Mammary epithelial cell (primary cell): ENCODE data around the gene GNAZ.

Experiments used
- EZH2 ChIP-seq: IDR thresholded peaks from 2 replicates; pipeline ENCODE4 v1.6.1; 2012; ENCODE audit warnings: low read length, inconsistent platforms, borderline replicate concordance
- TF ChIP-seq, protein P1 (sequence below), 2 donors: IDR thresholded peaks in 1 of 2; conservative IDR thresholded peaks in 1 of 2; 2 replicates each; pipeline ENCODE4 v1.5.1; 2011 to 2012; ENCODE audit warnings: inconsistent platforms in 2 of 2, low read length in 2 of 2, mild to moderate bottlenecking in 2 of 2, control low read depth in 1 of 2, low read depth in 1 of 2; ENCODE audit not compliant: insufficient read depth in 1 of 2; ENCODE audit errors: extremely low read depth in 1 of 2

DNA sequence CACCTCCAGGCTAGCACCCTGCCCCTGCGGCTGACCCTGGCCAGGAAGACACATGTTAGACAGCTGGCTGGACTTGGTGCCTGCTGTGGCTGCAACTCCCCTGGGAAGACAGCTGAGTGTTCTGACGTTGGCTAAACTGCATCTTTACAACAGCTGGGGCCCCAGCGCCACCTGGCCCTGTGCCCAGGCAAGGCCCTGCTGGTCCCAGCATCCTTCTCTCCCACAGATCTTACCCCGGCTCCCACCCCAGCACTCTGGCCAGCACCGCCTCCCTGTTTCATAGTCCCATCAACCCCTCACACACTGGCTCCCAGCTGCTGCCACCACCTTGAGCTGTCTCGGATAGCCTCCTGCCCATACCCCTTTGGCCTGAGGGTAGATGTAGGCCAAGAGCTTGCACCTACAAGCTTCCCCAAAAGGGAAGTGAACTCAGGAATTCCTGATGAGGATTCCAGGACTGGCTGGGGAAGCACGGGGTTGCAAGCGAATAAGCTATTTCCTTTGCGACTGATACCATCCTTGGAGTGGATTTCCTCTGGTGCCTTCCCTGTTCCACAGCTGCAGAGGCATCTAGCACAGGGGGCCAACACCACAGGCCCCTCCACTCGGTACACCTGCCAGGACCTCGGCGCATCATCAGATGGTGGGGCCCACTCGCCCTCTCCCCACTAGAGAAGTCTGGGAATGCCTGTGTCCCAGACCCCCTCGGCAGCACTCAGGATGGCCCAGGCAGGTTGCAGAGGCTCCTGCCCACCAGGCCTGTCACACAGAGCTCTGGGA, 42.9 kb downstream of the GNAZ start:
- TF ChIP-seq EZH2, result no peak
- TF ChIP-seq, protein P1, sequence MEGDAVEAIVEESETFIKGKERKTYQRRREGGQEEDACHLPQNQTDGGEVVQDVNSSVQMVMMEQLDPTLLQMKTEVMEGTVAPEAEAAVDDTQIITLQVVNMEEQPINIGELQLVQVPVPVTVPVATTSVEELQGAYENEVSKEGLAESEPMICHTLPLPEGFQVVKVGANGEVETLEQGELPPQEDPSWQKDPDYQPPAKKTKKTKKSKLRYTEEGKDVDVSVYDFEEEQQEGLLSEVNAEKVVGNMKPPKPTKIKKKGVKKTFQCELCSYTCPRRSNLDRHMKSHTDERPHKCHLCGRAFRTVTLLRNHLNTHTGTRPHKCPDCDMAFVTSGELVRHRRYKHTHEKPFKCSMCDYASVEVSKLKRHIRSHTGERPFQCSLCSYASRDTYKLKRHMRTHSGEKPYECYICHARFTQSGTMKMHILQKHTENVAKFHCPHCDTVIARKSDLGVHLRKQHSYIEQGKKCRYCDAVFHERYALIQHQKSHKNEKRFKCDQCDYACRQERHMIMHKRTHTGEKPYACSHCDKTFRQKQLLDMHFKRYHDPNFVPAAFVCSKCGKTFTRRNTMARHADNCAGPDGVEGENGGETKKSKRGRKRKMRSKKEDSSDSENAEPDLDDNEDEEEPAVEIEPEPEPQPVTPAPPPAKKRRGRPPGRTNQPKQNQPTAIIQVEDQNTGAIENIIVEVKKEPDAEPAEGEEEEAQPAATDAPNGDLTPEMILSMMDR (conservative IDR thresholded peaks at IDR 0.05 in 1 of 2, IDR thresholded peaks at IDR 0.05 in 1 of 2; ENCODE audit: extremely low read depth in 1 of 2, insufficient read depth in 1 of 2, low read depth in 1 of 2, low read length in 2 of 2), result no peak
